PC-9 (cell line): ENCODE data around the gene CROT.

Experiments used
- EZH2 ChIP-seq: fragments of 200-600 bp; sonication (generic); IDR thresholded peaks from 2 replicates; pipeline ENCODE4 v1.8.0; 2017; ENCODE audit warnings: antibody characterized with exemption, low read depth
- TF ChIP-seq, protein P1 (sequence below): fragments of 200-600 bp; sonication (generic); conservative IDR thresholded peaks from 2 replicates; pipeline ENCODE4 v1.6.1; 2017; ENCODE audit warnings: mixed run types, antibody characterized with exemption, mild to moderate bottlenecking, moderate library complexity

DNA sequence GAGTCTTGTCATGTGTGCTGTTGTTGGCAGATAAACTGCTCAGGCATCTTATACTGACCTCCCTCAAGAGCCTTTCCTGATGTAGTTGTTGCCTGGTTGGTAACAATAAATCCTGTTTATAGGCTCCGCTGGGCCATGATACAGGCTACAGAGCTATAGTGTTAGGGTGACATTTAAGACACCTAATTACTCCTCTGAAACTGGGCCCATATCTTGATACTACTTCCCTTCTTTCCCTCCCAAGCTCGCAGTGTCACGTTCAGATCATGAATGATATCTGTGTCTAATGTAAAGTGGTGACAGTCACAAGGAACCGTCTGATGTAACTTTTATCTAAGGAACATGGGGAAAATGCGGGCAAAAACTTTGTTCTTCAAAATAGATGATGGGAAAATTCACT lies 35.4 kb downstream of the CROT start:
- TF ChIP-seq, protein P1, sequence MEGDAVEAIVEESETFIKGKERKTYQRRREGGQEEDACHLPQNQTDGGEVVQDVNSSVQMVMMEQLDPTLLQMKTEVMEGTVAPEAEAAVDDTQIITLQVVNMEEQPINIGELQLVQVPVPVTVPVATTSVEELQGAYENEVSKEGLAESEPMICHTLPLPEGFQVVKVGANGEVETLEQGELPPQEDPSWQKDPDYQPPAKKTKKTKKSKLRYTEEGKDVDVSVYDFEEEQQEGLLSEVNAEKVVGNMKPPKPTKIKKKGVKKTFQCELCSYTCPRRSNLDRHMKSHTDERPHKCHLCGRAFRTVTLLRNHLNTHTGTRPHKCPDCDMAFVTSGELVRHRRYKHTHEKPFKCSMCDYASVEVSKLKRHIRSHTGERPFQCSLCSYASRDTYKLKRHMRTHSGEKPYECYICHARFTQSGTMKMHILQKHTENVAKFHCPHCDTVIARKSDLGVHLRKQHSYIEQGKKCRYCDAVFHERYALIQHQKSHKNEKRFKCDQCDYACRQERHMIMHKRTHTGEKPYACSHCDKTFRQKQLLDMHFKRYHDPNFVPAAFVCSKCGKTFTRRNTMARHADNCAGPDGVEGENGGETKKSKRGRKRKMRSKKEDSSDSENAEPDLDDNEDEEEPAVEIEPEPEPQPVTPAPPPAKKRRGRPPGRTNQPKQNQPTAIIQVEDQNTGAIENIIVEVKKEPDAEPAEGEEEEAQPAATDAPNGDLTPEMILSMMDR: no peak
- no peak for TF ChIP-seq EZH2
